Sigmoid colon (tissue), 4 donors: ENCODE measurements around the gene COPS4.

ENCODE experiments used
- EP300 ChIP-seq, 4 donors: sonication (generic); formaldehyde crosslinking; IDR thresholded peaks; one replicate each; pipeline ENCODE4 v1.6.1; 2017; ENCODE audit warnings: antibody characterized with exemption in 4 of 4
- POLR2A ChIP-seq, 2 donors: fragments of 450-650 bp; IDR thresholded peaks; one replicate each; pipeline ENCODE4 v1.6.1; 2016; ENCODE audit warnings: antibody characterized with exemption in 2 of 2, mild to moderate bottlenecking in 2 of 2, moderate library complexity in 2 of 2
- POLR2AphosphoS5 ChIP-seq, 4 donors: sonication (generic); formaldehyde crosslinking; IDR thresholded peaks; one replicate each; pipeline ENCODE4 v1.6.1; 2017; ENCODE audit warnings: antibody characterized with exemption in 4 of 4
- TF ChIP-seq, protein P1 (sequence below), 4 experiments: fragments of 450-650 bp in 3 of 4; fragments of 200-600 bp in 1 of 4; IDR thresholded peaks; one replicate each; pipeline ENCODE4 v1.5.1; 2016 to 2019; ENCODE audit warnings: antibody characterized with exemption in 4 of 4, mild to moderate bottlenecking in 3 of 4, moderate library complexity in 2 of 4

DNA sequence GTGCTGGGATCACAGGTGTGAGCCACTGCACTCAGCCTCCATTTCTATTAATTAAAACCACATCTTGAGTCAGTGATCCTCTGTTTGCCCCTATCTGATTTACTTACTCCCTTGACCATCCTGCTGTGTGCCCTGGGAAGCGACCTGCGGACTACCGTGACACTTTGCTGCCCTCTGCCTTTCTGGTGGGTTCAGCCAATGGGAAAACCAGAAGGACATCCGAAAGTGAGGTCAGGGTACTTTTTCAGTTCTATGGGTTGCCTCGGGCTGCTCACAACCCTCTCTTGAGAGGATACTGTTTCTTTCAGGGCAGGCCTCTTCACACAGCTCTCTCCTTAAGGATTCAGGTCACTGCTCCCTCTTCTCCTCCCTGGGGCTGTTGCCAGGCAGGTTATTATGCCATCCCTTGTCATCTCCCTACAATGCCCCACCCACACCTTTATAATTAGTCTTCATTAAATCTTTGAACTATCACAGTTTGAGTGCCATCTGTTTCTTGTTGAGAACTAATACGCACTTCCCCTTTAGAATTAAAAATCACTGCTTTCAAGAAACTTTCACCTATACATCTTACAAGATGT lies 58.2 kb downstream of the COPS4 start:
- TF ChIP-seq, protein P1, sequence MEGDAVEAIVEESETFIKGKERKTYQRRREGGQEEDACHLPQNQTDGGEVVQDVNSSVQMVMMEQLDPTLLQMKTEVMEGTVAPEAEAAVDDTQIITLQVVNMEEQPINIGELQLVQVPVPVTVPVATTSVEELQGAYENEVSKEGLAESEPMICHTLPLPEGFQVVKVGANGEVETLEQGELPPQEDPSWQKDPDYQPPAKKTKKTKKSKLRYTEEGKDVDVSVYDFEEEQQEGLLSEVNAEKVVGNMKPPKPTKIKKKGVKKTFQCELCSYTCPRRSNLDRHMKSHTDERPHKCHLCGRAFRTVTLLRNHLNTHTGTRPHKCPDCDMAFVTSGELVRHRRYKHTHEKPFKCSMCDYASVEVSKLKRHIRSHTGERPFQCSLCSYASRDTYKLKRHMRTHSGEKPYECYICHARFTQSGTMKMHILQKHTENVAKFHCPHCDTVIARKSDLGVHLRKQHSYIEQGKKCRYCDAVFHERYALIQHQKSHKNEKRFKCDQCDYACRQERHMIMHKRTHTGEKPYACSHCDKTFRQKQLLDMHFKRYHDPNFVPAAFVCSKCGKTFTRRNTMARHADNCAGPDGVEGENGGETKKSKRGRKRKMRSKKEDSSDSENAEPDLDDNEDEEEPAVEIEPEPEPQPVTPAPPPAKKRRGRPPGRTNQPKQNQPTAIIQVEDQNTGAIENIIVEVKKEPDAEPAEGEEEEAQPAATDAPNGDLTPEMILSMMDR (IDR thresholded peaks at IDR 0.05), result no peak
- TF ChIP-seq POLR2AphosphoS5 (IDR thresholded peaks at IDR 0.05) (no peak), POLR2A (IDR thresholded peaks at IDR 0.05) (no peak), EP300 (IDR thresholded peaks at IDR 0.05) (no peak)
